Measurements from ENCODE around the gene SEC22A. TPM values are rescaled to one million over a fixed set of nuclear protein-coding genes. Genes with fewer than 3 reads are reported as not detected.

The SEC22A gene
- polyA plus RNA-seq, 4 donors = 25.5 to 31.8 (median 28.3) TPM

DNA sequence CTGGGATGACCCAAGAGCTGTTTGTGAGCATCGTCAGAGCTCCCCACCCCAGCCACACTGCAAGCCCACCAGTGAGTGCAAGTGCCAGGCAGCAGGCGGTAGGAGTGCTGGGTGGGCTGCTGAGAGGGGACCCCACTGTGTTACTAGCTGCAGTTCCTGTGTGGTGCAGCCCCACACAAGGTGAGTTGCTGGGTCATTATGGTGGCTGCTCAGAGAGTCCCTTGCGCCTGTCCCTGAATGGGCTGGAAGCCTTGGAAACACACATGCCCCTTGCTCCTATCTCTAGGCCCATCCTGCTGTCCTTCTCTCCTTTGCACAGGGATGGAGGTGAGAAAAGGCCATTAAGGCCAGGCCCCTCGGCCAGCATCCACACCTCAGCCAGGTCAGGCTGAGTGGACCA lies 83.7 kb downstream of the SEC22A start:
- no peak for DNase-seq (ENCODE audit: low read depth in 4 of 4, low spot score in 3 of 4)

GRCh38 chr3:123285931-123286307 lies 84.2 kb downstream of the SEC22A start:
- no peak for DNase-seq (ENCODE audit: low read depth in 4 of 4, low spot score in 3 of 4)

GRCh38 chr3:123286308-123287023 lies 84.7 kb downstream of the SEC22A start:
- DNase-seq (ENCODE audit: low read depth in 4 of 4, low spot score in 3 of 4) = peak; percentile 16 to 46 (median 34)

- no peak for DNase-seq (ENCODE audit: low read depth in 4 of 4, low spot score in 3 of 4)
Measured at GRCh38 chr3:123287051-123287961, 85.6 kb downstream of the SEC22A start.

DNA sequence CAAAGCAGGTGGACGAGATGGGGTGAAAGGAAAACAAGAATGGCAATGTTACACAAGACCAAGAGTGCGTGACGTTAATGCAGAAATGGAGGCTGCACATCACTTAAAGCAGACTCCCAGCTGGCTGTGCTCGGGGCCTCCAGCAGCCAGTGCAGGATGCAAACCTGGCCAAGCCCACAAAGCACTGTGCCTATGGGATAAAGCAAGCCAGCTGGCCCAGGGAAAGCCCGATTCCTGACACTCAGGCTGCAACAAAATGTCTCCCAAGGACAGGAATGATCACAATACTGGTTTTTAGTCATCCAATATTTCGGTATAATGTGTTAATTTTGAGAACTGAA lies 86.2 kb downstream of the SEC22A start:
- no peak for DNase-seq (ENCODE audit: low read depth in 4 of 4, low spot score in 3 of 4)

DNA sequence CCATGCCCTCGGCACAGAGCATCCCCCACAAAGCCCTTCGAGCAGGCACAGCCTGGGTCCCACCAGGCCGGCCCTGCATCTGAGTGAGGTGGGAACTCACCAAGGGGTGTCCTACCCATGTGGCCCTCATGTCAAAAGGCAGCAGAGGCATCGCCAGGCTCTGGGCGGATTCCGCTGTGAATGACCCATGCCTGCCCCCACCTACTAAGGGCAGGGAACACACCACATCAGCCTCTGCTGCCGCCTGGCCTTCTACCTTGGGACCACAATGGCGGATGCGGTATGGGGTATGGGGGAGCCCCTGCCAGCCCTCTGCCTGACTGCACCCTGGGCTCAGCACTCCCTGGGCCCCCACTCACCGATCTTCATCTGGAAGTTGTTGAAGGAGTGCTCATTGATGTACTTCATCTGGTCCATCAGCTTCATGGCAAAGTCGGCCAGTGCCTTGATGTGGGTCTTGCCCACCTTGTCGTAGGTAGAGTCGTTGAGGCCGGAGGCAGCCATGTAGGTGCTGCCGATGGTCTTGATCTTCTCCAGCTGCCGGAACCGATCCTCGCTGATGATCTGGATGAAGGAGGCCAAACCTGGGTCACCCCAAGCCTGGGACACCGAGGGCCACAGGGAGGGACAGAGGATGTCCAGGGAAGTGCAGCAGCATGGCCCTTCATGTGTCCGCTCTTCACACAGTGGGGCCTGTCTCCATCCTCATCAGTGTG lies 87.8 kb downstream of the SEC22A start:
- no peak for DNase-seq (ENCODE audit: low read depth in 4 of 4, low spot score in 3 of 4)

DNA sequence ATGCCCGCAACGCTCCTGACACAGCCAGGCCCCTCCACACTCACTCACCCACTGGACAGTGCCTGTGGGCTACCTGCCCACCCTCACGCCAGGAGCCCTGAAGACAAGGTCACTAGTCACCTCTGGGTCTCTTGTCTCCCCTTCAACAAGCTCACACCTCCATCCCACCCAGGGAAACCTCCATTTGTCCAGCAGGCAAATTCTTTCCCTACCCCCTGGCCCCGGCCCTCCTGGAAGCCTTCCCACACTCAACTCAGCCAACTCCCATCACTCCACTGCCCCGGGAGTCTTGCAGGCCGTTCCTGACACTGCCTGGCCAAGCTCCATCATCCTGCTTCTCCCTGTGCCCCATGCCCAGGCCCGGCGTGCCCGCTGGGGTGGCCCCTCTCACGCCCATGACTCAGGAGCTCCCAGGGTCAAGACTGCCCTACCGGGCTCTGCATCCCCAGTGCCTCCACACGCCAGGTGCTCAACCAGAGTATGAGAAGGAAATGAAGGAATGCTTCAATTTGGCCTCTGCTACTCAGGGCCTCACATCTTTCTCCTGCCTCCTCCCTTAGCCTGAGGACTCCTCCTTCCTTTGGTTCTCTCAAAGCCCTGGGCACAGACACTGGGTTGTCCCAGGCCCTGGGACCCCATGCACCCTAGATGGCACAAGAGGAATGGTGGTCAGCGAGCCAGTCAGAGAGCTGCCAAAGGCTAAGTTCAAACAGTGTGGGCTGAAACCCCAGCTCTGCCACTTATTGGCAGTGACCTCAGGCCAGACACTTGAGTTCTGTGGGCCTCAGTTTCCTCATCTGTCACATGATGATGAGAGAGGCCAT lies 88.6 kb downstream of the SEC22A start:
- no peak for DNase-seq (ENCODE audit: low read depth in 4 of 4, low spot score in 3 of 4)

DNA sequence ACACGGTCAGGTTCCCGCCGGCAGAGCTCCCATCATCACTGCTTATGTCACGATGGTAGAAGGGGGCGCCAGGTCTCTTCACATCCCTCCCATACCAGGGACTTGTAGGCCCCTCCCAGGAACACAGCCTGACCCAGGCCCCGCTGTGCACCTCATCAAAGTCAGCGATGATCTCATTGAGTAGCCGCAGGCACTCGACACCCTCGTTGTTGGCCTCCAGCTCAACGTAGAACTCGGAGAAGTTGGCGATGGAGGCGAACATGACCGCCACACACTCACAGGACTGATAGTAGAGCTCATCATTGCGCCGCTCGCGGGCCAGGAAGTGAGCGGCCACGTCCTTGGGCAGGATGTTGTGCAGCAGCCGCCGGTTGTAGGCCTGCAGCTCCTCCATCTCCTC lies 89.2 kb downstream of the SEC22A start:
- no peak for DNase-seq (ENCODE audit: low read depth in 4 of 4, low spot score in 3 of 4)

- no peak for DNase-seq (ENCODE audit: low read depth in 4 of 4, low spot score in 3 of 4)
Measured at GRCh38 chr3:123291404-123291803, 89.7 kb downstream of the SEC22A start.

- no peak for DNase-seq (ENCODE audit: low read depth in 4 of 4, low spot score in 3 of 4)
Measured at GRCh38 chr3:123292321-123293310, 90.9 kb downstream of the SEC22A start.

- DNase-seq (ENCODE audit: low read depth in 4 of 4, low spot score in 3 of 4) = no peak
Measured at GRCh38 chr3:123294296-123294938, 92.7 kb downstream of the SEC22A start.

GRCh38 chr3:123295171-123295900 lies 93.6 kb downstream of the SEC22A start:
- no peak for DNase-seq (ENCODE audit: low read depth in 4 of 4, low spot score in 3 of 4)

- DNase-seq (ENCODE audit: low read depth in 4 of 4, low spot score in 3 of 4) = no peak
Measured at GRCh38 chr3:123295901-123296250, 94.1 kb downstream of the SEC22A start.

DNA sequence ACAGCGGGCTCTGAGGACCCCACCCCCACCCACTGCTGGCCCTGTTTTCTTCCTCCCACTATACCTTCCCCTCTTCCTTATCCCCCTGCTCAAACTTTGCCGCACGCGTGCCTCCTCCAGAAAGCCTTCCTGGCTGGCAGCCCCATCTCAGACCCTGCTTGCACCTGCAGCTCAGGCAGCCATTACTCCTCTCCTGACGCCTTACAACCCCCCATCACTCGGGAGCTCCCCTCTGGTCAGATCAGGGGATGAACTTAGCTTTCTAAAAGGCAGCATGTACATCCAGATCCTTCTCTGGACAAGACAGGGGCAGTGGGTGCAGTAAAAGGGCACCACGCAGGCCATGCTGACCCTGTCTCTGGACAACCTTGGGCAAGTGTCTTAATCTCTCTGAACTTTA lies 94.5 kb downstream of the SEC22A start:
- no peak for DNase-seq (ENCODE audit: low read depth in 4 of 4, low spot score in 3 of 4)

DNA sequence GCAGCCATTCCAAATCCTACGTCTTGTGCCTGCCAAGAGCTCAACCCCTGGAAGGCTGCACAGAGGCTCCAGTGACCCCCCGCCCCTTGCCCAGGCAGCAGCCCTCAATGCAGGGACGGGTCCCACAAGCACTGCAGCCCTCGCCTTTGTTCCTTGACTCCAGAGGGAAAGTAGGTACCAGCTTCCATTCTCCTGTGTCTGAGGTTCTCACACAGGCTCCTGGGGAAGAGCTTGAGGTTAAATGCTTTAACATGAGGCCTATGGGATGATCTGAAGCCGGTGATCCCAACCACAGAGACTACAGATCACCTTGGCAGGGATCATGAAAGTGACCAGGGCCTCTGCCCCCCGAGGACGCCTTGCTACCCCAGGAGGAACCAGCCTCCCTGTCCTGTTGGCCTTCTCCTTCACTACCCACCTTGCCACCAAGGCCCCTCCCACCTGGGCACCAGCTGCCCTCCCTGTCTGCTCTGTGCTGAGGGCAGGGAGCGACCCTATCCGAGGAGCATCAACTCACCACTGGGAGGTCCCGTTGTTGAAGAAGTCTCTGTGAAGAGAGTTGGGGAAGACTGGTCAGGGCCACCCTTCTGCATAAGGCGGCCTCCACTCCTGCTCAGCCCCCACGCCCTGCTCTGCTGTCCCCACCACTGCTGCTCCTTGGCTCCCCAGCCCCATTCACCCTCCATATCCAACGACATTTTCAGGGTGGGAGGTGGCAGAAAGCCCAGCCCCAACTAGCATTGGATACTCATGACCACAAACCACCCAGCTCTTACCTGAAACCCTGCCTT lies 95.3 kb downstream of the SEC22A start:
- DNase-seq (ENCODE audit: low read depth in 4 of 4, low spot score in 3 of 4) = no peak

GRCh38 chr3:123297627-123297899 lies 95.8 kb downstream of the SEC22A start:
- no peak for DNase-seq (ENCODE audit: low read depth in 4 of 4, low spot score in 3 of 4)

- no peak for DNase-seq (ENCODE audit: low read depth in 4 of 4, low spot score in 3 of 4)
Measured at GRCh38 chr3:123298903-123299302, 97.2 kb downstream of the SEC22A start.

GRCh38 chr3:123299581-123299980 lies 97.8 kb downstream of the SEC22A start:
- no peak for DNase-seq (ENCODE audit: low read depth in 4 of 4, low spot score in 3 of 4)
